GM23338 (cell line): ENCODE results near the gene ITFG1.

Source experiments
- EZH2 ChIP-seq: fragments of 200-600 bp; sonication (generic); IDR thresholded peaks from one replicate; pipeline ENCODE4 v1.8.0; 2017; ENCODE audit warnings: antibody characterized with exemption, mild to moderate bottlenecking, low read depth; ENCODE audit not compliant: unreplicated experiment
- EZH2phosphoT487 ChIP-seq: fragments of 200-600 bp; sonication (generic); IDR thresholded peaks from one replicate; pipeline ENCODE4 v1.8.1; 2018; ENCODE audit warnings: antibody characterized with exemption; ENCODE audit not compliant: unreplicated experiment
- JUNB ChIP-seq: IDR thresholded peaks from one replicate; pipeline ENCODE4 v1.6.1; 2016; ENCODE audit warnings: antibody characterized with exemption; ENCODE audit not compliant: unreplicated experiment
- NANOG ChIP-seq: IDR thresholded peaks from 2 replicates; pipeline ENCODE4 v1.6.1; 2016; ENCODE audit warnings: antibody characterized with exemption, borderline replicate concordance
- POLR2AphosphoS5 ChIP-seq: IDR thresholded peaks from 2 replicates; pipeline ENCODE4 v1.6.1; 2016; ENCODE audit warnings: antibody characterized with exemption, low read depth
- STAT1 ChIP-seq: IDR thresholded peaks from one replicate; pipeline ENCODE4 v1.6.1; 2016; ENCODE audit warnings: antibody characterized with exemption; ENCODE audit not compliant: unreplicated experiment
- TF ChIP-seq, protein P1 (sequence below), 2 experiments: fragments of 200-600 bp in 1 of 2; sonication (generic) in 1 of 2; conservative IDR thresholded peaks; 2 replicates each; pipeline versions ENCODE4 v1.5.1 to v1.6.1; 2016 to 2017; ENCODE audit warnings: antibody characterized with exemption in 2 of 2, low read depth in 2 of 2, mild to moderate bottlenecking in 2 of 2, moderate library complexity in 1 of 2
- TF ChIP-seq, protein P2 (sequence below): IDR thresholded peaks from one replicate; pipeline ENCODE4 v1.6.1; 2018; ENCODE audit warnings: antibody characterized with exemption; ENCODE audit not compliant: unreplicated experiment
- TF ChIP-seq, protein P3 (sequence below): IDR thresholded peaks from 2 replicates; pipeline ENCODE4 v1.6.1; 2016; ENCODE audit warnings: antibody characterized with exemption
- TF ChIP-seq, protein P4 (sequence below): fragments of 250-450 bp; sonication (Bioruptor Pico); IDR thresholded peaks from 2 replicates; pipeline ENCODE4 v1.5.0; 2020; ENCODE audit warnings: mild to moderate bottlenecking, moderate library complexity

- TF ChIP-seq POLR2AphosphoS5: no peak
- no peak for TF ChIP-seq JUNB
- TF ChIP-seq EZH2: no peak
- TF ChIP-seq, protein P1, sequence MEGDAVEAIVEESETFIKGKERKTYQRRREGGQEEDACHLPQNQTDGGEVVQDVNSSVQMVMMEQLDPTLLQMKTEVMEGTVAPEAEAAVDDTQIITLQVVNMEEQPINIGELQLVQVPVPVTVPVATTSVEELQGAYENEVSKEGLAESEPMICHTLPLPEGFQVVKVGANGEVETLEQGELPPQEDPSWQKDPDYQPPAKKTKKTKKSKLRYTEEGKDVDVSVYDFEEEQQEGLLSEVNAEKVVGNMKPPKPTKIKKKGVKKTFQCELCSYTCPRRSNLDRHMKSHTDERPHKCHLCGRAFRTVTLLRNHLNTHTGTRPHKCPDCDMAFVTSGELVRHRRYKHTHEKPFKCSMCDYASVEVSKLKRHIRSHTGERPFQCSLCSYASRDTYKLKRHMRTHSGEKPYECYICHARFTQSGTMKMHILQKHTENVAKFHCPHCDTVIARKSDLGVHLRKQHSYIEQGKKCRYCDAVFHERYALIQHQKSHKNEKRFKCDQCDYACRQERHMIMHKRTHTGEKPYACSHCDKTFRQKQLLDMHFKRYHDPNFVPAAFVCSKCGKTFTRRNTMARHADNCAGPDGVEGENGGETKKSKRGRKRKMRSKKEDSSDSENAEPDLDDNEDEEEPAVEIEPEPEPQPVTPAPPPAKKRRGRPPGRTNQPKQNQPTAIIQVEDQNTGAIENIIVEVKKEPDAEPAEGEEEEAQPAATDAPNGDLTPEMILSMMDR (conservative IDR thresholded peaks at IDR 0.05; ENCODE audit: low read depth in 2 of 2): no peak
- TF ChIP-seq, protein P2, sequence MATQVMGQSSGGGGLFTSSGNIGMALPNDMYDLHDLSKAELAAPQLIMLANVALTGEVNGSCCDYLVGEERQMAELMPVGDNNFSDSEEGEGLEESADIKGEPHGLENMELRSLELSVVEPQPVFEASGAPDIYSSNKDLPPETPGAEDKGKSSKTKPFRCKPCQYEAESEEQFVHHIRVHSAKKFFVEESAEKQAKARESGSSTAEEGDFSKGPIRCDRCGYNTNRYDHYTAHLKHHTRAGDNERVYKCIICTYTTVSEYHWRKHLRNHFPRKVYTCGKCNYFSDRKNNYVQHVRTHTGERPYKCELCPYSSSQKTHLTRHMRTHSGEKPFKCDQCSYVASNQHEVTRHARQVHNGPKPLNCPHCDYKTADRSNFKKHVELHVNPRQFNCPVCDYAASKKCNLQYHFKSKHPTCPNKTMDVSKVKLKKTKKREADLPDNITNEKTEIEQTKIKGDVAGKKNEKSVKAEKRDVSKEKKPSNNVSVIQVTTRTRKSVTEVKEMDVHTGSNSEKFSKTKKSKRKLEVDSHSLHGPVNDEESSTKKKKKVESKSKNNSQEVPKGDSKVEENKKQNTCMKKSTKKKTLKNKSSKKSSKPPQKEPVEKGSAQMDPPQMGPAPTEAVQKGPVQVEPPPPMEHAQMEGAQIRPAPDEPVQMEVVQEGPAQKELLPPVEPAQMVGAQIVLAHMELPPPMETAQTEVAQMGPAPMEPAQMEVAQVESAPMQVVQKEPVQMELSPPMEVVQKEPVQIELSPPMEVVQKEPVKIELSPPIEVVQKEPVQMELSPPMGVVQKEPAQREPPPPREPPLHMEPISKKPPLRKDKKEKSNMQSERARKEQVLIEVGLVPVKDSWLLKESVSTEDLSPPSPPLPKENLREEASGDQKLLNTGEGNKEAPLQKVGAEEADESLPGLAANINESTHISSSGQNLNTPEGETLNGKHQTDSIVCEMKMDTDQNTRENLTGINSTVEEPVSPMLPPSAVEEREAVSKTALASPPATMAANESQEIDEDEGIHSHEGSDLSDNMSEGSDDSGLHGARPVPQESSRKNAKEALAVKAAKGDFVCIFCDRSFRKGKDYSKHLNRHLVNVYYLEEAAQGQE: no peak
- TF ChIP-seq STAT1: no peak
- TF ChIP-seq NANOG: no peak
- no peak for TF ChIP-seq EZH2phosphoT487
- TF ChIP-seq, protein P3, sequence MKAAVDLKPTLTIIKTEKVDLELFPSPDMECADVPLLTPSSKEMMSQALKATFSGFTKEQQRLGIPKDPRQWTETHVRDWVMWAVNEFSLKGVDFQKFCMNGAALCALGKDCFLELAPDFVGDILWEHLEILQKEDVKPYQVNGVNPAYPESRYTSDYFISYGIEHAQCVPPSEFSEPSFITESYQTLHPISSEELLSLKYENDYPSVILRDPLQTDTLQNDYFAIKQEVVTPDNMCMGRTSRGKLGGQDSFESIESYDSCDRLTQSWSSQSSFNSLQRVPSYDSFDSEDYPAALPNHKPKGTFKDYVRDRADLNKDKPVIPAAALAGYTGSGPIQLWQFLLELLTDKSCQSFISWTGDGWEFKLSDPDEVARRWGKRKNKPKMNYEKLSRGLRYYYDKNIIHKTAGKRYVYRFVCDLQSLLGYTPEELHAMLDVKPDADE: no peak
- TF ChIP-seq, protein P4, sequence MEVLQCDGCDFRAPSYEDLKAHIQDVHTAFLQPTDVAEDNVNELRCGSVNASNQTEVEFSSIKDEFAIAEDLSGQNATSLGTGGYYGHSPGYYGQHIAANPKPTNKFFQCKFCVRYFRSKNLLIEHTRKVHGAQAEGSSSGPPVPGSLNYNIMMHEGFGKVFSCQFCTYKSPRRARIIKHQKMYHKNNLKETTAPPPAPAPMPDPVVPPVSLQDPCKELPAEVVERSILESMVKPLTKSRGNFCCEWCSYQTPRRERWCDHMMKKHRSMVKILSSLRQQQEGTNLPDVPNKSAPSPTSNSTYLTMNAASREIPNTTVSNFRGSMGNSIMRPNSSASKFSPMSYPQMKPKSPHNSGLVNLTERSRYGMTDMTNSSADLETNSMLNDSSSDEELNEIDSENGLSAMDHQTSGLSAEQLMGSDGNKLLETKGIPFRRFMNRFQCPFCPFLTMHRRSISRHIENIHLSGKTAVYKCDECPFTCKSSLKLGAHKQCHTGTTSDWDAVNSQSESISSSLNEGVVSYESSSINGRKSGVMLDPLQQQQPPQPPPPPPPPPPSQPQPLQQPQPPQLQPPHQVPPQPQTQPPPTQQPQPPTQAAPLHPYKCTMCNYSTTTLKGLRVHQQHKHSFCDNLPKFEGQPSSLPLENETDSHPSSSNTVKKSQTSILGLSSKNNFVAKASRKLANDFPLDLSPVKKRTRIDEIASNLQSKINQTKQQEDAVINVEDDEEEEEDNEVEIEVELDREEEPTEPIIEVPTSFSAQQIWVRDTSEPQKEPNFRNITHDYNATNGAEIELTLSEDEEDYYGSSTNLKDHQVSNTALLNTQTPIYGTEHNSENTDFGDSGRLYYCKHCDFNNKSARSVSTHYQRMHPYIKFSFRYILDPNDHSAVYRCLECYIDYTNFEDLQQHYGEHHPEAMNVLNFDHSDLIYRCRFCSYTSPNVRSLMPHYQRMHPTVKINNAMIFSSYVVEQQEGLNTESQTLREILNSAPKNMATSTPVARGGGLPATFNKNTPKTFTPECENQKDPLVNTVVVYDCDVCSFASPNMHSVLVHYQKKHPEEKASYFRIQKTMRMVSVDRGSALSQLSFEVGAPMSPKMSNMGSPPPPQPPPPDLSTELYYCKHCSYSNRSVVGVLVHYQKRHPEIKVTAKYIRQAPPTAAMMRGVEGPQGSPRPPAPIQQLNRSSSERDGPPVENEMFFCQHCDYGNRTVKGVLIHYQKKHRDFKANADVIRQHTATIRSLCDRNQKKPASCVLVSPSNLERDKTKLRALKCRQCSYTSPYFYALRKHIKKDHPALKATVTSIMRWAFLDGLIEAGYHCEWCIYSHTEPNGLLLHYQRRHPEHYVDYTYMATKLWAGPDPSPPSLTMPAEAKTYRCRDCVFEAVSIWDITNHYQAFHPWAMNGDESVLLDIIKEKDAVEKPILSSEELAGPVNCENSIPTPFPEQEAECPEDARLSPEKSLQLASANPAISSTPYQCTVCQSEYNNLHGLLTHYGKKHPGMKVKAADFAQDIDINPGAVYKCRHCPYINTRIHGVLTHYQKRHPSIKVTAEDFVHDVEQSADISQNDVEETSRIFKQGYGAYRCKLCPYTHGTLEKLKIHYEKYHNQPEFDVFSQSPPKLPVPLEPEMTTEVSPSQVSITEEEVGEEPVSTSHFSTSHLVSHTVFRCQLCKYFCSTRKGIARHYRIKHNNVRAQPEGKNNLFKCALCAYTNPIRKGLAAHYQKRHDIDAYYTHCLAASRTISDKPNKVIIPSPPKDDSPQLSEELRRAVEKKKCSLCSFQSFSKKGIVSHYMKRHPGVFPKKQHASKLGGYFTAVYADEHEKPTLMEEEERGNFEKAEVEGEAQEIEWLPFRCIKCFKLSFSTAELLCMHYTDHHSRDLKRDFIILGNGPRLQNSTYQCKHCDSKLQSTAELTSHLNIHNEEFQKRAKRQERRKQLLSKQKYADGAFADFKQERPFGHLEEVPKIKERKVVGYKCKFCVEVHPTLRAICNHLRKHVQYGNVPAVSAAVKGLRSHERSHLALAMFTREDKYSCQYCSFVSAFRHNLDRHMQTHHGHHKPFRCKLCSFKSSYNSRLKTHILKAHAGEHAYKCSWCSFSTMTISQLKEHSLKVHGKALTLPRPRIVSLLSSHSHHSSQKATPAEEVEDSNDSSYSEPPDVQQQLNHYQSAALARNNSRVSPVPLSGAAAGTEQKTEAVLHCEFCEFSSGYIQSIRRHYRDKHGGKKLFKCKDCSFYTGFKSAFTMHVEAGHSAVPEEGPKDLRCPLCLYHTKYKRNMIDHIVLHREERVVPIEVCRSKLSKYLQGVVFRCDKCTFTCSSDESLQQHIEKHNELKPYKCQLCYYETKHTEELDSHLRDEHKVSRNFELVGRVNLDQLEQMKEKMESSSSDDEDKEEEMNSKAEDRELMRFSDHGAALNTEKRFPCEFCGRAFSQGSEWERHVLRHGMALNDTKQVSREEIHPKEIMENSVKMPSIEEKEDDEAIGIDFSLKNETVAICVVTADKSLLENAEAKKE (CRISPR knock-in tag): no peak
Measured at GRCh38 chr16:47125757-47126156, 335.1 kb downstream of the ITFG1 start.
